ENCODE data around the gene CEP83. TPM values are rescaled to one million over a fixed set of nuclear protein-coding genes. Genes with fewer than 3 reads are reported as not detected.

Gene CEP83
- total RNA-seq, 1 donor from 2014 or later = 14.9 TPM

GRCh38 chr12:94273272-94273671, 186.4 kb downstream of the CEP83 start:
- no peaks in the 10 kb centered on the region for H3K27me3 ChIP-seq (ENCODE audit: control insufficient read depth, insufficient read depth, low read length)
- TF ChIP-seq CTCF (IDR thresholded peaks at IDR 0.05; ENCODE audit: insufficient read depth, low read length, poor library complexity, severe bottlenecking) = no peak
- no peak for DNase-seq (ENCODE audit: low read depth)
- H3K36me3 ChIP-seq (ENCODE audit: control insufficient read depth, insufficient read depth, low read length) = no peaks in the 10 kb centered on the region
- no peak overlapping the region for H3K4me3 ChIP-seq (ENCODE audit: low read depth, low read length)

- no peak overlapping the region for H3K4me3 ChIP-seq (ENCODE audit: low read depth, low read length)
- no peak for TF ChIP-seq CTCF (IDR thresholded peaks at IDR 0.05; ENCODE audit: insufficient read depth, low read length, poor library complexity, severe bottlenecking)
- DNase-seq (ENCODE audit: low read depth) = no peak
Observed at GRCh38 chr12:94272280-94272679, 187.4 kb downstream of the CEP83 start.

GRCh38 chr12:94271351-94271750, 188.3 kb downstream of the CEP83 start:
- H3K4me3 ChIP-seq (ENCODE audit: low read depth, low read length) = no peak overlapping the region
- no peaks in the 10 kb centered on the region for H3K36me3 ChIP-seq (ENCODE audit: control insufficient read depth, insufficient read depth, low read length)
- H3K27me3 ChIP-seq (ENCODE audit: control insufficient read depth, insufficient read depth, low read length) = no peaks in the 10 kb centered on the region
- no peak for TF ChIP-seq CTCF (IDR thresholded peaks at IDR 0.05; ENCODE audit: insufficient read depth, low read length, poor library complexity, severe bottlenecking)
- no peak for DNase-seq (ENCODE audit: low read depth)

More at GRCh38 chr12:94272280-94272679, 187.4 kb downstream of the CEP83 start:
- Histone ChIP-seq H3K36me3 (ENCODE audit: control insufficient read depth, insufficient read depth, low read length) (no peaks in the 10 kb centered on the region), H3K27me3 (ENCODE audit: control insufficient read depth, insufficient read depth, low read length) (no peaks in the 10 kb centered on the region)

GRCh38 chr12:94269316-94269999, 190.2 kb downstream of the CEP83 start:
- Histone ChIP-seq H3K36me3 (ENCODE audit: control insufficient read depth, insufficient read depth, low read length) (no peaks in the 10 kb centered on the region), H3K4me3 (ENCODE audit: low read depth, low read length) (no peak overlapping the region), H3K27me3 (ENCODE audit: control insufficient read depth, insufficient read depth, low read length) (no peaks in the 10 kb centered on the region)
- no peak for DNase-seq (ENCODE audit: low read depth)
- no peak for TF ChIP-seq CTCF (IDR thresholded peaks at IDR 0.05; ENCODE audit: insufficient read depth, low read length, poor library complexity, severe bottlenecking)

- no peak for TF ChIP-seq CTCF (IDR thresholded peaks at IDR 0.05; ENCODE audit: insufficient read depth, low read length, poor library complexity, severe bottlenecking)
- Histone ChIP-seq H3K36me3 (ENCODE audit: control insufficient read depth, insufficient read depth, low read length) (no peaks in the 10 kb centered on the region), H3K4me3 (ENCODE audit: low read depth, low read length) (no peak overlapping the region), H3K27me3 (ENCODE audit: control insufficient read depth, insufficient read depth, low read length) (no peaks in the 10 kb centered on the region)
- no peak for DNase-seq (ENCODE audit: low read depth)
Observed at GRCh38 chr12:94267921-94268471, 191.7 kb downstream of the CEP83 start.

GRCh38 chr12:94267537-94267872, 192.2 kb downstream of the CEP83 start:
- no peak for TF ChIP-seq CTCF (IDR thresholded peaks at IDR 0.05; ENCODE audit: insufficient read depth, low read length, poor library complexity, severe bottlenecking)

More at GRCh38 chr12:94267537-94267872, 192.2 kb downstream of the CEP83 start:
- H3K4me3 ChIP-seq (ENCODE audit: low read depth, low read length) = no peak overlapping the region
- H3K27me3 ChIP-seq (ENCODE audit: control insufficient read depth, insufficient read depth, low read length) = no peaks in the 10 kb centered on the region
- no peak for DNase-seq (ENCODE audit: low read depth)
- no peaks in the 10 kb centered on the region for H3K36me3 ChIP-seq (ENCODE audit: control insufficient read depth, insufficient read depth, low read length)

Data from kidney epithelial cell (primary cell).